Psoas muscle (tissue), 8 donors: ENCODE measurements around the gene CAMK2A. TPM values are rescaled to one million over a fixed set of nuclear protein-coding genes. Genes with fewer than 3 reads are reported as not detected.
A peak's percentile ranks its signal among the peaks of the same experiment; 100 is the strongest.

Source experiments
- ATAC-seq, 4 donors: fragments of 200-7000 bp; cut with Tn5 transposase; one replicate each; pipeline ENCODE4 v1.9.1; 2020; ENCODE audit warnings: moderate library complexity in 3 of 4, mild to moderate bottlenecking in 2 of 4
- DNase-seq, 2 donors: peaks; one replicate each; pipeline ENCODE4 v3.0.0-alpha.2; 2020
- H3K27ac ChIP-seq: fragments of 200-600 bp; one replicate; pipeline ENCODE4 v1.8.0; 2022
- H3K27me3 ChIP-seq, 3 donors: fragments of 200-600 bp in 1 of 3; one replicate each; pipeline versions ENCODE4 v1.6.1 to v1.8.0; 2013 to 2022; ENCODE audit warnings: low read length in 2 of 3, mild to moderate bottlenecking in 2 of 3, moderate library complexity in 1 of 3; ENCODE audit not compliant: insufficient read depth in 3 of 3
- H3K36me3 ChIP-seq, 2 donors: fragments of 200-600 bp in 1 of 2; one replicate each; pipeline versions ENCODE4 v1.6.1 to v1.8.0; 2013 to 2022; ENCODE audit warnings: low read depth in 1 of 2, mild to moderate bottlenecking in 1 of 2, moderate library complexity in 1 of 2; ENCODE audit not compliant: insufficient read depth in 1 of 2
- H3K4me1 ChIP-seq: fragments of 200-600 bp; one replicate; pipeline ENCODE4 v1.8.0; 2022
- H3K4me3 ChIP-seq: fragments of 200-600 bp; one replicate; pipeline ENCODE4 v1.8.0; 2022; ENCODE audit warnings: mild to moderate bottlenecking
- H3K9me3 ChIP-seq: fragments of 200-600 bp; one replicate; pipeline ENCODE4 v1.8.0; 2022
- CTCF ChIP-seq: fragments of 200-600 bp; IDR thresholded peaks from one replicate; pipeline ENCODE4 v1.8.0; 2022; ENCODE audit warnings: antibody characterized with exemption
- WGBS, 3 donors: extraction: QIAGEN DNeasy Blood & Tissue Kit; methylation state at CpG; one replicate each; pipeline versions ENCODE4 v1.1.6 to v1.1.7; 2013; 5-methylcytosine and 5-hydroxymethylcytosine counted together
- intact Hi-C, 2 donors: fragments of 100-400 bp; cut with DNase I; formaldehyde crosslinking; loops; one replicate each; pipeline versions ENCODE4 v1.11.0 to v1.14.2; 2022
- polyA plus RNA-seq, 3 donors: library from polyadenylated mRNA; stranded (reverse); fragments of 200-250 nt; gene quantifications; one replicate each; pipeline ENCODE4 v1.2.3, GENCODE V29; 2013
- total RNA-seq, 4 donors: library from RNA; stranded (reverse); fragmentation: NEBNext Ultra II Directional in 2 of 4; extraction: Animal tissue kit (Norgen Biotek cat#: 25700) in 2 of 4; gene quantifications; one replicate each; pipeline versions ENCODE4 v1.2.1 to v1.2.4, GENCODE V29; 2021 to 2023
- donor health status: healthy with polysubstance abuse.
- donor health status: DM: no; HTN: no; CAD: no; lungs with moderate emphysema.
- donor health status: Bipolar disorder and iron deficiency.
- donor health status: healthy.
- donor health status: DM: yes; HTN: yes; CAD: no.
- donor health status: DM: no; HTN: no; CAD: no.
- donor health status: DM: no; HTN: no; CAD: no.
- donor health status: DM: yes; HTN: yes; CAD: no.

The CAMK2A gene
- total and polyA plus RNA-seq, 7 donors: 8.1 to 118 (median 45.3) TPM

DNA sequence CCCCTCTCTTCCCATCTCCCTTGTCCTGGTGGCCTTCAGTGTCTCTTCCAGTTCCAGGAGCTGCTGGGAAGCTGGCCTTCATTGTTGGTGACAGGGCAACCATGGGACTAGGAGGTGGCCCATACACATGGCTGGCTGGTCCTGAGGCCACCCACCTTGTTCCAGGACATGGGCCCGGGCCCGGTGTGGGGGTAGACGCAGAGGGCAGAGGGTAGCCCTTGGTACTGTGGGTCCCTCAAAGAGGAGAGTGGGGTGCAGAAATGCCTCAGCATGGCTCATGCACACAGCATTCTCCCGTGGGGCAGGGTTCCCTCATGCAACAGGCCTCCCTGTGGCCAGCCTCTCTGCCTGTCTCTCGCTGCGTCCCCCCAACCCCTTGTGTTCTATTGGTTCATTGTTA, 78.9 kb downstream of the CAMK2A start:
- intact Hi-C loops: no loop called here
- Histone ChIP-seq H3K36me3 (no peaks in the 10 kb centered on the region), H3K27me3 (no peaks in the 10 kb centered on the region), H3K4me3 (no peak overlapping the region), H3K9me3 (no peaks in the 10 kb centered on the region), H3K4me1 (no peaks in the 10 kb centered on the region), H3K27ac (no peak overlapping the region)
- ATAC-seq (no peak), DNase-seq (no peak)
- 86 to 93% (median 89%) methylated on average over 6 of the region's 6 CpGs for WGBS, 3 donors
- TF ChIP-seq CTCF: no peak

DNA sequence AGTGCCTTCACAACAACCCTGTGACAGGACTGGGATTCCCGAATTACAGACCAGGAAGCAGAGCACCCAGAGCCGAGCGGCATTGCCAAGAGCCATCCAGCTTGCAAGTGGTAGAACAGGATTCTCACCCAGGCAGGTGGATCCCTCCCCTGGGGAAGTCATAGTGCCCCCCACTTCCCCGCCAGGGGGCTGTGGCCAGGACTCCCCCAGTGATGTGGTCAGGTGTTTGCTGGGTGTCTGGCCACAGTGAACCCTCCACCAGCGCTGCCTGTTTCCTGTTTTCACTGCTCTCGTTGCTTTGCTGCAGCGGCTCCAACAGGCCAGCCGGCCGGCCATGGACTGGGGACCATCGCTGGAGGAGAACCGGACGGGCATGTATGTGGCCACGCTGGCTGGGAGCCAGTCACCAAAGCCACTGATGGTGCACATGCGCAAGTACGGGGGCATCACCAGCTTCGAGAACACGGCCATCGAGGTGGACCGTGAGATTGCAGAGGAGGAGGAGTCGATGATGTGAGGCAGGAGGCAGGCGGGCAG, 80.4 kb downstream of the CAMK2A start:
- no peaks in the 10 kb centered on the region for H3K4me1 ChIP-seq
- 76 to 85% (median 80%) methylated on average over 21 of the region's 21 CpGs for WGBS, 3 donors
- peak in 1 of 4 donors; percentile 12 for ATAC-seq
- TF ChIP-seq CTCF: no peak
- H3K27ac ChIP-seq: no peak overlapping the region
- H3K36me3 ChIP-seq: no peaks in the 10 kb centered on the region
- no peaks in the 10 kb centered on the region for H3K9me3 ChIP-seq
- H3K27me3 ChIP-seq: no peaks in the 10 kb centered on the region
- intact Hi-C loops: no loop called here
- no peak overlapping the region for H3K4me3 ChIP-seq
- DNase-seq: no peak

DNA sequence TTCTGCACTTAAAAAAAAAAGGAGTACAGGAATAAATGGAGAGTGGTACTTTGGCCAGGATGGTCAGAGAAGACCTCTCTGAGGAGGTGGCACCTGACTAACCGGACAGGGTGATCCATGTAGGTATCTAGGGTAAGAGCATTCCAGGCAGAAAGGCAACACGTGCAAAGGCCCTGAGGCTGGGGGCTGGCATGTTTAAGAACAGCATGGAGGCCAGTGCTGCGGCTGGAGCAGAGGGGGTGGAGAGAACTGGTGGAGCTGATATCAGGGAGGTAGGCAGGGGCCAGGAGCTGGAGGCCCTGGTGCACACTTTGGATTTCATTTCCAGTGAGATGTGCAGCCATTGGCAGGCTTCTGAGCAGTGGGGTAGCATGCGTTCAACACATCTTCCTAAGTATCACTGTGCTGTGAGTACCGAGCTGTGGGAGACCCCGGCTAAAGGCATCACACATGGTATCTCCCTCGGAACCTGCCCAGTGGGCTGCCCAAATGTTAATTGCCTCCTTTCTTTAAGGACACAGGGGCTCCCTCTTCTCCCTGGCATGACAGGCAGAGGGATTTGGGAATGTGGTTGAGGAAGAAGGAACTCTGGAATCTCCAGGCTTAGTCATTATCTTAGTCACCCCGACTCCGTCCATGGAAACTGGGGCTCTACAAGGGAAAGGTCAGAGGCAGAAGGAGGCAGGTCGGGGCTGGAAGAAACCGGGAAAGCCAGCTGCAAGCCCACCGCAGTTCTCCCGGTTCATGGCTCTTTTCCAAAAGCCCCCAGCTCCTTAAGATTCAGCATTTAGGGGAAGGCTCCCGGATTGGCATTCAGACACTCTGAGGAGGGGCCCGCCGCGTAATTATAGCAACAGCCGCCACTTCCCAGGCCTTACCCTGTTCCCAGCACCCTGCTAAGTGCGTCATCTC, 81.1 kb downstream of the CAMK2A start:
- intact Hi-C loops: no loop called here
- DNase-seq: no peak
- ATAC-seq: no peak
- 74 to 81% (median 75%) methylated on average over 19 of the region's 19 CpGs for WGBS, 3 donors
- TF ChIP-seq CTCF: no peak
- Histone ChIP-seq H3K36me3 (no peaks in the 10 kb centered on the region), H3K9me3 (no peaks in the 10 kb centered on the region), H3K27me3 (no peaks in the 10 kb centered on the region), H3K27ac (no peak overlapping the region), H3K4me3 (no peak overlapping the region), H3K4me1 (no peaks in the 10 kb centered on the region)

DNA sequence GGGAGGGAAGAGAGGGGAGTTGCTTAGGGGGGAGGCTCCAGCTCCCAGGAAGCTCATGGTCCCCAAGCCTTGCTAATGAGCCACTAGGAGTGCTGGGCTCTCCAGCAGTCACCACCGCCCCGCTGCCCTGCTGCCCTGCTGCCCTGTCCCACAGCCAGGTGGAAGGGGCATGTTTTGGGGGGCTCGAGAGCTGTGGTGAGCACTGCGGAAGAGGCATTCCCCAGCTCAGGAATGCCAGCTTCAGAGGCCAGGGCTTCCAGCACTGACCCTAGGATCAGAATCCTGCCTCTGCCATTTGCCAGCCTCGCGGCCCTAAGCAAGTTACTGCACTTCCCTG, 82.8 kb downstream of the CAMK2A start:
- no peaks in the 10 kb centered on the region for H3K36me3 ChIP-seq
- WGBS, 3 donors: 89 to 96% (median 92%) methylated on average over 6 of the region's 6 CpGs
- H3K9me3 ChIP-seq: no peaks in the 10 kb centered on the region
- intact Hi-C loops: no loop called here
- no peak for ATAC-seq
- no peaks in the 10 kb centered on the region for H3K4me1 ChIP-seq
- DNase-seq: no peak
- H3K27me3 ChIP-seq: no peaks in the 10 kb centered on the region
- no peak for TF ChIP-seq CTCF
- no peak overlapping the region for H3K4me3 ChIP-seq
- no peak overlapping the region for H3K27ac ChIP-seq
